GM12878 (cell line): ENCODE measurements around the gene UGT1A6.

ENCODE experiments used
- SRF ChIP-seq, 2 experiments: IDR thresholded peaks; 2 replicates each; pipeline ENCODE4 v1.6.1; 2011; ENCODE audit warnings: low read depth in 2 of 2, low read length in 2 of 2, mild to moderate bottlenecking in 1 of 2, moderate library complexity in 1 of 2
- TF ChIP-seq, protein P1 (sequence below), 3 experiments: IDR thresholded peaks in 2 of 3; conservative IDR thresholded peaks in 1 of 3; 2 replicates each; pipeline ENCODE4 v1.5.1; 2011; ENCODE audit warnings: low read depth in 3 of 3, low read length in 3 of 3, mild to moderate bottlenecking in 3 of 3, control low read depth in 2 of 3, moderate library complexity in 2 of 3, inconsistent platforms in 1 of 3, mixed read lengths in 1 of 3; ENCODE audit not compliant: control insufficient read depth in 2 of 3, insufficient read depth in 1 of 3; ENCODE audit errors: extremely low read depth in 1 of 3

DNA sequence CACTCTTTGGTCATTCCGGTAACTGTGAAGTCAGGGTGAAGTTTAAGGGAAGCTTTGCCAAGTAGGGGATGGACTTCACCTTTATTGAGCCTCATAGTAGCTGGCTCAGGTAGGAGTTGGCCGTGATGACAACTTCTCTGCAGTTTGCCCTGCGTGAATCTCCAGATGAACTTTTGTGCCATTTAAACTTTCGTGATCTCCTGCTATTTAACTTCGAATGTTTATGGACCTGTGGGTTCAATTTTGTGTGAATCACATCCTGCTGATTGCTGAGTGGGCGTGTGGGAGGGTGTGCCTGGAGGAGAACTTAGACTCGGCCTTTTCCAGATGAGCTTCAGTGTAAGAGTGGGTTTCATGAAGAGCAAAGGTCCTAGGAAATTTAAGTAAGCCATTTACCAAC is 71.6 kb downstream of the UGT1A6 start:
- TF ChIP-seq, protein P1, sequence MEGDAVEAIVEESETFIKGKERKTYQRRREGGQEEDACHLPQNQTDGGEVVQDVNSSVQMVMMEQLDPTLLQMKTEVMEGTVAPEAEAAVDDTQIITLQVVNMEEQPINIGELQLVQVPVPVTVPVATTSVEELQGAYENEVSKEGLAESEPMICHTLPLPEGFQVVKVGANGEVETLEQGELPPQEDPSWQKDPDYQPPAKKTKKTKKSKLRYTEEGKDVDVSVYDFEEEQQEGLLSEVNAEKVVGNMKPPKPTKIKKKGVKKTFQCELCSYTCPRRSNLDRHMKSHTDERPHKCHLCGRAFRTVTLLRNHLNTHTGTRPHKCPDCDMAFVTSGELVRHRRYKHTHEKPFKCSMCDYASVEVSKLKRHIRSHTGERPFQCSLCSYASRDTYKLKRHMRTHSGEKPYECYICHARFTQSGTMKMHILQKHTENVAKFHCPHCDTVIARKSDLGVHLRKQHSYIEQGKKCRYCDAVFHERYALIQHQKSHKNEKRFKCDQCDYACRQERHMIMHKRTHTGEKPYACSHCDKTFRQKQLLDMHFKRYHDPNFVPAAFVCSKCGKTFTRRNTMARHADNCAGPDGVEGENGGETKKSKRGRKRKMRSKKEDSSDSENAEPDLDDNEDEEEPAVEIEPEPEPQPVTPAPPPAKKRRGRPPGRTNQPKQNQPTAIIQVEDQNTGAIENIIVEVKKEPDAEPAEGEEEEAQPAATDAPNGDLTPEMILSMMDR (IDR thresholded peaks at IDR 0.05 in 2 of 3, conservative IDR thresholded peaks at IDR 0.05 in 1 of 3; ENCODE audit: control insufficient read depth in 2 of 3, extremely low read depth in 1 of 3, insufficient read depth in 1 of 3, low read depth in 3 of 3, low read length in 3 of 3) = no peak
- TF ChIP-seq SRF (IDR thresholded peaks at IDR 0.05; ENCODE audit: low read depth in 2 of 2, low read length in 2 of 2) = no peak
